Chondrocyte (in vitro differentiated cells): ENCODE results near the gene ENPP6. TPM values are rescaled to one million over a fixed set of nuclear protein-coding genes. Genes with fewer than 3 reads are reported as not detected.

Experiments used
- DNase-seq: peaks from one replicate; pipeline ENCODE4 v3.0.0; 2021; ENCODE audit warnings: mixed read lengths, low spot score
- H3K27ac Mint-ChIP-seq: one replicate; pipeline ENCODE4 v1.8.0; 2021; ENCODE audit warnings: mild to moderate bottlenecking, moderate library complexity, mixed read lengths; ENCODE audit not compliant: unreplicated experiment
- H3K27me3 Mint-ChIP-seq: 2 replicates; pipeline ENCODE4 v1.8.0; 2021; ENCODE audit warnings: low read depth, mixed read lengths
- H3K36me3 Mint-ChIP-seq: 2 replicates; pipeline ENCODE4 v1.8.0; 2021; ENCODE audit warnings: low read depth, mixed read lengths
- H3K4me1 Mint-ChIP-seq: 2 replicates; pipeline ENCODE4 v1.8.0; 2021; ENCODE audit warnings: low read depth, mild to moderate bottlenecking, mixed read lengths
- H3K4me3 Mint-ChIP-seq: one replicate; pipeline ENCODE4 v1.8.0; 2021; ENCODE audit warnings: mild to moderate bottlenecking, moderate library complexity, mixed read lengths; ENCODE audit not compliant: unreplicated experiment
- H3K9me3 Mint-ChIP-seq: 2 replicates; pipeline ENCODE4 v1.8.0; 2021; ENCODE audit warnings: low read depth, mixed read lengths
- total RNA-seq: library from RNA; stranded (reverse); gene quantifications from 3 replicates; pipeline ENCODE4 v1.2.1, GENCODE V29; 2021
- TF ChIP-seq, protein P1 (sequence below): fragments of 200-600 bp; sonication (generic); IDR thresholded peaks from 2 replicates; pipeline ENCODE4 v1.5.0; 2021; ENCODE audit warnings: antibody characterized with exemption, mild to moderate bottlenecking, moderate library complexity

The ENPP6 gene
- total RNA-seq, 1 donor from 2014 or later, result not detected

DNA sequence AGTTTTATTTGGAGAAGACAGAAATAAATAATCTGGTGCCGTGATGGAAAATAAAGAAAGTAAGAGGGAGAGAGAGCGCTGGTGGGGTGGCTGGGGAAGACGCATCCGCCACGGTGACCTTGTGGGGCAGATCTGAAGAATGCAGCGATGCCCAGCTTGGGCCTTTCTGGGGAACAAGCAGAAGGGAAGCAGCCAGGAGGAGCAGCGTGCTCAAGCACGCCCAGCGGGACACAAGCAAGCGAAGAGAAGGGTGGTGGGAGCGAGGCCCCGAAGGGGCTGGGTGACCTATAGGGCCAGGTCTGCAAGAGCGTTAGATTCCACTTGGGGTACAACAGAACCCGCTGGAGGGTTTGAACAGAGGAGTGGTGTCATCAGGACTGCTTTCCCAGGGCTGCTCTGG lies 12.4 kb downstream of the ENPP6 start:
- Mint-ChIP-seq H3K4me3 (no peak overlapping the region), H3K27ac (no peak overlapping the region), H3K4me1 (peaks cover 4% of the 10 kb centered on the region), H3K27me3 (peaks cover 6% of the 10 kb centered on the region), H3K36me3 (no peaks in the 10 kb centered on the region), H3K9me3 (peaks cover 2% of the 10 kb centered on the region)
- TF ChIP-seq, protein P1, sequence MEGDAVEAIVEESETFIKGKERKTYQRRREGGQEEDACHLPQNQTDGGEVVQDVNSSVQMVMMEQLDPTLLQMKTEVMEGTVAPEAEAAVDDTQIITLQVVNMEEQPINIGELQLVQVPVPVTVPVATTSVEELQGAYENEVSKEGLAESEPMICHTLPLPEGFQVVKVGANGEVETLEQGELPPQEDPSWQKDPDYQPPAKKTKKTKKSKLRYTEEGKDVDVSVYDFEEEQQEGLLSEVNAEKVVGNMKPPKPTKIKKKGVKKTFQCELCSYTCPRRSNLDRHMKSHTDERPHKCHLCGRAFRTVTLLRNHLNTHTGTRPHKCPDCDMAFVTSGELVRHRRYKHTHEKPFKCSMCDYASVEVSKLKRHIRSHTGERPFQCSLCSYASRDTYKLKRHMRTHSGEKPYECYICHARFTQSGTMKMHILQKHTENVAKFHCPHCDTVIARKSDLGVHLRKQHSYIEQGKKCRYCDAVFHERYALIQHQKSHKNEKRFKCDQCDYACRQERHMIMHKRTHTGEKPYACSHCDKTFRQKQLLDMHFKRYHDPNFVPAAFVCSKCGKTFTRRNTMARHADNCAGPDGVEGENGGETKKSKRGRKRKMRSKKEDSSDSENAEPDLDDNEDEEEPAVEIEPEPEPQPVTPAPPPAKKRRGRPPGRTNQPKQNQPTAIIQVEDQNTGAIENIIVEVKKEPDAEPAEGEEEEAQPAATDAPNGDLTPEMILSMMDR, result no peak
- no peak for DNase-seq

GRCh38 chr4:184203300-184203699 lies 14.4 kb downstream of the ENPP6 start:
- no peaks in the 10 kb centered on the region for H3K36me3 Mint-ChIP-seq
- TF ChIP-seq, protein P1, result no peak
- H3K9me3 Mint-ChIP-seq, result no peaks in the 10 kb centered on the region
- no peak overlapping the region for H3K27ac Mint-ChIP-seq
- no peak overlapping the region for H3K4me3 Mint-ChIP-seq
- no peak for DNase-seq
- H3K4me1 Mint-ChIP-seq, result peaks cover 4% of the 10 kb centered on the region
- peaks cover 6% of the 10 kb centered on the region for H3K27me3 Mint-ChIP-seq

DNA sequence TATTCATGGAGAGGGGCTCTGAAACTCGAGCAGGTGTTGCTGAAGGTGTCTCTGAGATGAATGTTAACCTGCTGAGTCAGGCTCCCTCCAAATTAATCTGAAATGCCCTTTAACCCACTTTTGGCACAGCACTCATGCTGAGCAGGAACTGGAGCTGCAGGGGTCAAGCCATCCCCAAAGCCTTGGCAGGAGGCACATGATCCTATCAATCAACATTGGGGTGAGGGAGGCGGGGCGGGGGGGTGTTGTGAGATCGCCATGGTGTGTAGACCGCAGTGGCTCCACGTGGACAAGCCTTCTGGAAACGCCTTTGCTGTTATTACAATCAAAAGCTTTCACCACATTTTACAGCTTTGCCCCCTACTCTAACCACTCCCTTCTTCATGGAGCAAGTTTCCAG lies 16.5 kb downstream of the ENPP6 start:
- H3K4me3 Mint-ChIP-seq, result no peak overlapping the region
- no peak for DNase-seq
- TF ChIP-seq, protein P1, result no peak
- H3K27ac Mint-ChIP-seq, result no peak overlapping the region
- H3K9me3 Mint-ChIP-seq, result no peaks in the 10 kb centered on the region
- peaks cover 4% of the 10 kb centered on the region for H3K27me3 Mint-ChIP-seq
- H3K36me3 Mint-ChIP-seq, result no peaks in the 10 kb centered on the region
- peaks cover 12% of the 10 kb centered on the region for H3K4me1 Mint-ChIP-seq

- no peak overlapping the region for H3K4me3 Mint-ChIP-seq
- no peaks in the 10 kb centered on the region for H3K9me3 Mint-ChIP-seq
- TF ChIP-seq, protein P1, result no peak
- no peak for DNase-seq
- peaks cover 4% of the 10 kb centered on the region for H3K27me3 Mint-ChIP-seq
- H3K27ac Mint-ChIP-seq, result no peak overlapping the region
- peaks cover 12% of the 10 kb centered on the region for H3K4me1 Mint-ChIP-seq
- no peaks in the 10 kb centered on the region for H3K36me3 Mint-ChIP-seq
Measured at GRCh38 chr4:184200296-184200695, 17.4 kb downstream of the ENPP6 start.

DNA sequence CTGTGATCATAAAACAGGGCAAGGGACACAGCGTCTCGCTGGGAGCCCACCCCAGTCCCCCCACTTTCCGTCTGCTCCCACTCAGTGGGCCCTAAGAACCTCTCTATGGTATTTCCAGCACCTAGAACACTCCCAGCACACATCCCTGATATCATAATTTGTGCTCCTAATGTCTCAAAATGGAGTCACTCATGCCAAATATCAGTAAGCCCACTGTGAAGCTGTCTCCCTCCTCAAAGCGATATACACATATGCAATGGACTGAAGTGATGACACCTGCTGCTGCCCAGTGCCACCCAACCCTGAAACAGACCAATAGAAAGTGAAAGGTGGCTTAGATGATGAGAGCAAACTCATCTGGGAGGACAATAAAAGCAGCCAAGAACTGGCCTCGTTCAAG lies 17.9 kb downstream of the ENPP6 start:
- no peak for DNase-seq
- H3K27me3 Mint-ChIP-seq, result peaks cover 4% of the 10 kb centered on the region
- TF ChIP-seq, protein P1, result no peak
- no peaks in the 10 kb centered on the region for H3K36me3 Mint-ChIP-seq
- H3K4me3 Mint-ChIP-seq, result no peak overlapping the region
- H3K9me3 Mint-ChIP-seq, result no peaks in the 10 kb centered on the region
- H3K4me1 Mint-ChIP-seq, result peaks cover 12% of the 10 kb centered on the region
- H3K27ac Mint-ChIP-seq, result no peak overlapping the region
